ENCODE measurements around the gene RIC8A.

GRCh38 chr11:203056-203944, 4.2 kb upstream of the RIC8A start:
- no peak for TF ChIP-seq CTCF (IDR thresholded peaks at IDR 0.05; ENCODE audit: insufficient read depth, low read depth, low read length)
- TF ChIP-seq EZH2 (IDR thresholded peaks at IDR 0.05; ENCODE audit: insufficient read depth, low read length) = no peak
